K562 (cell line): ENCODE data around the gene SIRPG. TPM values are rescaled to one million over a fixed set of nuclear protein-coding genes. Genes with fewer than 3 reads are reported as not detected.

Experiments
- ATAC-seq: fragments of 200-7000 bp; cut with Tn5 transposase; 3 replicates; pipeline ENCODE4 v1.9.1; 2020; ENCODE audit warnings: moderate library complexity
- BruUV-seq: library from RNA; stranded (reverse); fragments of 400-500 nt; replicated peaks from 2 replicates; lab custom pipeline; 2021; lab: Mats Ljungman, UMichigan
- CTCF ChIA-PET: fragments of 300-600 bp; formaldehyde crosslinking; extraction: SDS; loops from one replicate; lab custom pipeline; 2021; ENCODE audit warnings: low intra/inter-chr PET ratio; lab: Yijun Ruan, JAX
- POLR2A ChIA-PET: fragments of 300-600, 350-650 bp; sonication (Branson Sonifier 250); formaldehyde crosslinking; extraction: SDS; loops from one replicate; lab custom pipeline; 2021; ENCODE audit warnings: antibody characterized with exemption, inconsistent platforms; lab: Yijun Ruan, JAX
- DNase-seq, 4 experiments: peaks; one replicate each; pipeline versions ENCODE4 v3.0.0 to v3.0.0-alpha.2; 2011 to 2018; ENCODE audit warnings: low spot score in 3 of 4, mixed read lengths in 3 of 4; ENCODE audit errors: extremely low read depth in 1 of 4
- FAIRE-seq: peaks from 2 replicates; lab custom pipeline; 2011; peaks lifted over from hg19 to GRCh38; lab: Jason Lieb, UNC
- H2AFZ ChIP-seq: 2 replicates; pipeline ENCODE4 v1.6.0; 2011; ENCODE audit warnings: low read depth, low read length, control low read depth, inconsistent platforms
- H3K27ac ChIP-seq: fragments of 200-600 bp; 3 replicates; pipeline ENCODE4 v1.8.0; 2011; ENCODE audit warnings: low read depth, mild to moderate bottlenecking, control low read depth, inconsistent platforms, low read length, moderate library complexity, mixed read lengths; ENCODE audit errors: extremely low read depth
- H3K27me3 ChIP-seq, 2 experiments: fragments of 300-600 bp in 1 of 2; 2 replicates in 1 of 2; 3 replicates in 1 of 2; pipeline versions ENCODE4 v1.6.0 to v1.8.0; 2011; ENCODE audit warnings: inconsistent platforms in 2 of 2, low read length in 2 of 2, mild to moderate bottlenecking in 1 of 2, mixed read lengths in 1 of 2, moderate library complexity in 1 of 2; ENCODE audit not compliant: control insufficient read depth in 2 of 2, insufficient read depth in 2 of 2
- H3K36me3 ChIP-seq: fragments of 300-600 bp; 3 replicates; pipeline ENCODE4 v1.8.0; 2011; ENCODE audit warnings: mild to moderate bottlenecking, low read length, inconsistent platforms; ENCODE audit not compliant: control insufficient read depth, insufficient read depth
- H3K4me1 ChIP-seq, 2 experiments: fragments of 200-600 bp in 1 of 2; replicated peaks in 1 of 2; 2 replicates in 1 of 2; 3 replicates in 1 of 2; pipeline versions ENCODE4 v1.5.1 to v1.8.0; 2011; ENCODE audit warnings: inconsistent platforms in 2 of 2, low read length in 2 of 2, mild to moderate bottlenecking in 1 of 2, mixed read lengths in 1 of 2, moderate library complexity in 1 of 2; ENCODE audit not compliant: control insufficient read depth in 2 of 2, insufficient read depth in 2 of 2
- H3K4me2 ChIP-seq: 2 replicates; pipeline ENCODE4 v1.6.1; 2011; ENCODE audit warnings: low read length, control low read depth, inconsistent platforms, mixed read lengths; ENCODE audit not compliant: insufficient read depth
- H3K4me3 ChIP-seq: fragments of 200-600 bp; sonication (generic), shearing (Covaris generic); 2 replicates; pipeline ENCODE4 v1.5.1; 2016; ENCODE audit warnings: control low read depth, inconsistent platforms
- H3K79me2 ChIP-seq: fragments of 200-600 bp; 3 replicates; pipeline ENCODE4 v1.8.0; 2011; ENCODE audit warnings: low read length, inconsistent platforms; ENCODE audit not compliant: control insufficient read depth, insufficient read depth
- H3K9ac ChIP-seq, 2 experiments: 2 replicates each; pipeline versions ENCODE4 v1.6.0 to v1.6.1; 2011; ENCODE audit warnings: low read depth in 2 of 2, low read length in 2 of 2, control low read depth in 1 of 2, inconsistent platforms in 1 of 2, mild to moderate bottlenecking in 1 of 2, mixed read lengths in 1 of 2; ENCODE audit not compliant: insufficient read depth in 1 of 2
- H3K9me1 ChIP-seq: one replicate; pipeline ENCODE4 v1.6.0; 2011; ENCODE audit warnings: inconsistent platforms, mild to moderate bottlenecking, low read length, moderate library complexity; ENCODE audit not compliant: control insufficient read depth, insufficient read depth
- H3K9me3 ChIP-seq: replicated peaks from 2 replicates; pipeline ENCODE4 v1.5.1; 2011; ENCODE audit warnings: low read depth, low read length, inconsistent platforms; ENCODE audit not compliant: control insufficient read depth, insufficient read depth
- H4K20me1 ChIP-seq: replicated peaks from 2 replicates; pipeline ENCODE4 v1.6.1; 2011; ENCODE audit warnings: low read length, inconsistent platforms, mixed read lengths; ENCODE audit not compliant: control insufficient read depth, insufficient read depth
- ARID3B ChIP-seq: fragments of 250-450 bp; sonication (Bioruptor Pico); IDR thresholded peaks from 2 replicates; pipeline ENCODE4 v1.4.0; 2020; ENCODE audit warnings: borderline replicate concordance
- ATF1 ChIP-seq, 2 experiments: fragments of 450-650 bp in 1 of 2; IDR thresholded peaks; 2 replicates each; pipeline ENCODE4 v1.6.1; 2016; ENCODE audit warnings: missing compliant biosample characterization in 1 of 2, missing genetic modification characterization in 1 of 2
- ATF6 ChIP-seq: sonication (generic); formaldehyde crosslinking; IDR thresholded peaks from 2 replicates; pipeline ENCODE4 v1.4.0; 2020; ENCODE audit warnings: mild to moderate bottlenecking, missing genetic modification reagents
- BRD4 ChIP-seq: fragments of 200-600 bp; sonication (generic); IDR thresholded peaks from 2 replicates; pipeline ENCODE4 v1.6.1; 2017; ENCODE audit warnings: inconsistent platforms
- ETV6 ChIP-seq, 3 experiments: fragments of 150-350 bp in 1 of 3; sonication (generic) in 1 of 3; formaldehyde crosslinking in 1 of 3; IDR thresholded peaks; 2 replicates each; pipeline versions ENCODE4 v1.6.1 to v1.8.0; 2014 to 2022; ENCODE audit warnings: borderline replicate concordance in 2 of 3, low read depth in 2 of 3, antibody characterized with exemption in 1 of 3, low read length in 1 of 3, mild to moderate bottlenecking in 1 of 3, missing genetic modification reagents in 1 of 3
- FOXP1 ChIP-seq: sonication (generic); formaldehyde crosslinking; IDR thresholded peaks from 2 replicates; pipeline ENCODE4 v1.8.0; 2022; ENCODE audit warnings: mild to moderate bottlenecking, missing genetic modification reagents
- GMEB1 ChIP-seq: fragments of 250-450 bp; sonication (Bioruptor Pico); IDR thresholded peaks from 2 replicates; pipeline ENCODE4 v1.4.0; 2020; ENCODE audit warnings: mild to moderate bottlenecking
- HDAC3 ChIP-seq: fragments of 450-650 bp; IDR thresholded peaks from 2 replicates; pipeline ENCODE4 v1.6.1; 2018; ENCODE audit warnings: borderline replicate concordance, mild to moderate bottlenecking, moderate library complexity; ENCODE audit not compliant: partially characterized antibody
- HNRNPUL1 ChIP-seq: fragments of 200-400 bp; formaldehyde crosslinking; IDR thresholded peaks from 2 replicates; pipeline ENCODE4 v1.6.1; 2017; ENCODE audit warnings: low read length
- ILK ChIP-seq: fragments of 450-650 bp; IDR thresholded peaks from 2 replicates; pipeline ENCODE4 v1.6.1; 2016; ENCODE audit warnings: missing genetic modification characterization, low read depth, mild to moderate bottlenecking, missing compliant biosample characterization, moderate library complexity, borderline replicate concordance
- JUNB ChIP-seq: fragments of 450-650 bp; formaldehyde crosslinking; conservative IDR thresholded peaks from 2 replicates; pipeline ENCODE4 v1.4.0; 2020; ENCODE audit warnings: mild to moderate bottlenecking
- MIER1 ChIP-seq: fragments of 450-650 bp; IDR thresholded peaks from 2 replicates; pipeline ENCODE4 v1.6.1; 2016; ENCODE audit warnings: antibody characterized with exemption, mild to moderate bottlenecking, low read depth
- XRCC5 ChIP-seq: fragments of 200-400 bp; formaldehyde crosslinking; IDR thresholded peaks from 2 replicates; pipeline ENCODE4 v1.6.1; 2017; ENCODE audit warnings: low read depth, mild to moderate bottlenecking, low read length
- ZNF165 ChIP-seq: fragments of 250-450 bp; sonication (Bioruptor Pico); IDR thresholded peaks from 2 replicates; pipeline ENCODE4 v1.4.0; 2020; ENCODE audit warnings: borderline replicate concordance
- ZNF224 ChIP-seq: sonication (generic); formaldehyde crosslinking; IDR thresholded peaks from 2 replicates; pipeline ENCODE4 v1.8.0; 2022; ENCODE audit warnings: mild to moderate bottlenecking, missing genetic modification reagents
- WGBS: fragments of 100-300 bp; shearing (Covaris generic); methylation state at CpG from one replicate; pipeline ENCODE4 v1.1.6; 2016; ENCODE audit warnings: low coverage, mixed read lengths; ENCODE audit not compliant: insufficient coverage; ENCODE audit errors: missing lambda C conversion rate; 5-methylcytosine and 5-hydroxymethylcytosine counted together
- in situ Hi-C: fragments of 300-500 bp; cut with MboI; formaldehyde crosslinking; loops from 4 replicates; pipeline ENCODE4 v1.15.0; 2018; ENCODE audit warnings: inconsistent platforms, mixed read lengths
- intact Hi-C: fragments of 100-400 bp; cut with micrococcal nuclease; formaldehyde crosslinking; loops from 2 replicates; pipeline ENCODE4 v1.14.2; 2022
- polyA plus RNA-seq, 8 experiments: library from polyadenylated mRNA; depleted of rRNA in 4 of 8; stranded (reverse) in 5 of 8; unstranded in 3 of 8; fragments of >200 nt; fragmentation: Nextera tagmentation in 2 of 8; fragmentation: Illumina TruSeq in 1 of 8; extraction: Ambion mirVana in 2 of 8; extraction: Trizol in 1 of 8; gene quantifications; 2 replicates each; pipeline versions ENCODE4 v1.2.1 to v1.2.3, GENCODE V29; 2011 to 2014; ENCODE audit warnings: inconsistent platforms in 1 of 8, missing spikeins in 1 of 8
- total RNA-seq, 7 experiments: library from RNA; depleted of rRNA in 6 of 7; stranded (reverse); fragments of >200 nt in 6 of 7; fragmentation: Illumina TruSeq in 2 of 7; extraction: Trizol in 2 of 7; gene quantifications; 2 replicates each; pipeline versions ENCODE4 v1.2.1 to v1.2.3, GENCODE V29; 2011 to 2021; ENCODE audit warnings: low replicate concordance in 1 of 7

Gene SIRPG
- total and polyA plus RNA-seq, 9 of the 15 experiments (the other 6 are each of a cell fraction or from before 2014, with no cell fraction given): not detected

- no peak for TF ChIP-seq GMEB1 (CRISPR knock-in tag)
- TF ChIP-seq, all 486 proteins: peak for 0
Observed at GRCh38 chr20:1674361-1674760, 16.8 kb upstream of the SIRPG start (continued).

- H3K9me3 ChIP-seq: no peaks in the 10 kb centered on the region
- no peak overlapping the region for H3K9ac ChIP-seq
- no peaks in the 10 kb centered on the region; a peak in 1 of 5 replicates for H3K27me3 ChIP-seq
- H3K27ac ChIP-seq: no peak overlapping the region
- H3K4me1 ChIP-seq: no peaks in the 10 kb centered on the region
- H2AFZ ChIP-seq: no peak overlapping the region
- FAIRE-seq: no peak
- no peaks in the 10 kb centered on the region for H3K79me2 ChIP-seq
- H3K4me2 ChIP-seq: no peak overlapping the region
- POLR2A ChIA-PET: no interaction called here
- ATAC-seq: no peak
- H3K36me3 ChIP-seq: no peaks in the 10 kb centered on the region
- DNase-seq: no peak
- H4K20me1 ChIP-seq: no peaks in the 10 kb centered on the region
- H3K9me1 ChIP-seq: no peaks in the 10 kb centered on the region
- in situ Hi-C loops: no loop called here
- BruUV-seq: no TSS peak
- 0% methylated on average over 4 of the region's 4 CpGs for WGBS
- CTCF ChIA-PET: no interaction called here
- no peak overlapping the region for H3K4me3 ChIP-seq
- intact Hi-C loops: no loop called here
- TF ChIP-seq FOXP1 (CRISPR knock-in tag) (no peak), HDAC3 (no peak), ATF6 (CRISPR knock-in tag) (no peak), JUNB (CRISPR knock-in tag) (no peak), ILK (tag) (no peak), ATF1 (CRISPR knock-in tag; IDR thresholded peaks at IDR 0.05) (no peak), ATF1 (tag; IDR thresholded peaks at IDR 0.05) (no peak), ZNF165 (no peak), MIER1 (no peak), XRCC5 (no peak), ZNF224 (CRISPR knock-in tag) (no peak), ETV6 (IDR thresholded peaks at IDR 0.05; ENCODE audit: borderline replicate concordance in 1 of 2, low read depth in 2 of 2, low read length in 1 of 2) (no peak), ETV6 (CRISPR knock-in tag; IDR thresholded peaks at IDR 0.05; ENCODE audit: borderline replicate concordance) (no peak), HNRNPUL1 (no peak), ARID3B (CRISPR knock-in tag) (no peak), BRD4 (no peak)
Observed at GRCh38 chr20:1673424-1673823, 15.8 kb upstream of the SIRPG start.
